ENCODE measurements around the gene GOLT1A.

GOLT1A gene

GRCh38 chr1:204217648-204218000, 3.8 kb upstream of the GOLT1A start:
- no peak for DNase-seq

- DNase-seq = no peak
Measured at GRCh38 chr1:204216880-204217647, 3.3 kb upstream of the GOLT1A start.

- no peak for DNase-seq
Measured at GRCh38 chr1:204216236-204216635, 2.4 kb upstream of the GOLT1A start.

- DNase-seq = no peak
Measured at GRCh38 chr1:204212715-204213114, 1.1 kb downstream of the GOLT1A start.

- no peak for DNase-seq
Measured at GRCh38 chr1:204211046-204211445, 2.7 kb downstream of the GOLT1A start.

- DNase-seq = peak in 1 of 2 experiments; percentile 66
Measured at GRCh38 chr1:204207136-204207616, 6.6 kb downstream of the GOLT1A start.

- DNase-seq = no peak
Measured at GRCh38 chr1:204206121-204206520, 7.7 kb downstream of the GOLT1A start.

- no peak for DNase-seq
Measured at GRCh38 chr1:204205486-204205885, 8.3 kb downstream of the GOLT1A start.

- no peak for DNase-seq
Measured at GRCh38 chr1:204204944-204205343, 8.8 kb downstream of the GOLT1A start.

- no peak for DNase-seq
Measured at GRCh38 chr1:204203206-204203767, 10.5 kb downstream of the GOLT1A start.

- DNase-seq = no peak
Measured at GRCh38 chr1:204202481-204202880, 11.3 kb downstream of the GOLT1A start.

- no peak for DNase-seq
Measured at GRCh38 chr1:204201348-204202040, 12.3 kb downstream of the GOLT1A start.

- DNase-seq = no peak
Measured at GRCh38 chr1:204199579-204199978, 14.2 kb downstream of the GOLT1A start.

GRCh38 chr1:204198348-204199340, 15.1 kb downstream of the GOLT1A start:
- peak in 1 of 2 experiments; percentile 26 for DNase-seq

- no peak for DNase-seq
Measured at GRCh38 chr1:204197068-204197467, 16.7 kb downstream of the GOLT1A start.

GRCh38 chr1:204196068-204196795, 17.6 kb downstream of the GOLT1A start, which contains the start of gene KISS1:
Gene KISS1, minus strand, starts transcription at chr1:204196491. Its CDS starts 3,615 bp downstream, at chr1:204192876.
- no peak for DNase-seq

- no peak for DNase-seq
Measured at GRCh38 chr1:204194771-204195170, 19.0 kb downstream of the GOLT1A start.

- no peak for DNase-seq
Measured at GRCh38 chr1:204194080-204194479, 19.7 kb downstream of the GOLT1A start.

- no peak for DNase-seq
Measured at GRCh38 chr1:204192589-204193352, 21.0 kb downstream of the GOLT1A start.

- no peak for DNase-seq
Measured at GRCh38 chr1:204192046-204192445, 21.7 kb downstream of the GOLT1A start.

GRCh38 chr1:204191456-204191855, 22.3 kb downstream of the GOLT1A start:
- no peak for DNase-seq

Measured in NCI-H526 (cell line).